Spleen (tissue), 11 donors: ENCODE results near the gene GRAMD2B. TPM values are rescaled to one million over a fixed set of nuclear protein-coding genes. Genes with fewer than 3 reads are reported as not detected.

Experiments used
- DNase-seq: peaks from one replicate; pipeline ENCODE4 v3.0.0-alpha.2; 2020
- H3K27ac ChIP-seq, 8 donors: fragments of 200-600 bp; sonication (generic) in 7 of 8; 1 replicate in 4 of 8; 2 replicates in 4 of 8; pipeline versions ENCODE4 v1.5.0 to v1.8.0; 2016 to 2021; ENCODE audit warnings: inconsistent platforms in 4 of 8, mild to moderate bottlenecking in 4 of 8, moderate library complexity in 1 of 8
- H3K27me3 ChIP-seq, 7 donors: fragments of 200-600 bp; sonication (generic) in 6 of 7; replicated peaks in 1 of 7; 1 replicate in 4 of 7; 2 replicates in 3 of 7; pipeline versions ENCODE4 v1.5.0 to v1.8.0; 2016 to 2021; ENCODE audit warnings: inconsistent platforms in 3 of 7, mild to moderate bottlenecking in 1 of 7
- H3K36me3 ChIP-seq, 6 donors: fragments of 200-600 bp; sonication (generic) in 5 of 6; 1 replicate in 4 of 6; 2 replicates in 2 of 6; pipeline versions ENCODE4 v1.5.0 to v1.8.0; 2016 to 2021; ENCODE audit warnings: inconsistent platforms in 2 of 6
- H3K4me1 ChIP-seq, 6 donors: fragments of 200-600 bp; sonication (generic) in 5 of 6; 1 replicate in 3 of 6; 2 replicates in 3 of 6; pipeline versions ENCODE4 v1.5.0 to v1.8.0; 2016 to 2021; ENCODE audit warnings: inconsistent platforms in 3 of 6
- H3K4me3 ChIP-seq, 8 donors: fragments of 200-600 bp; sonication (generic) in 7 of 8; 1 replicate in 4 of 8; 2 replicates in 4 of 8; pipeline versions ENCODE4 v1.5.0 to v1.8.0; 2016 to 2021; ENCODE audit warnings: inconsistent platforms in 4 of 8, mild to moderate bottlenecking in 4 of 8, moderate library complexity in 2 of 8
- H3K9me3 ChIP-seq, 8 donors: fragments of 200-600 bp; sonication (generic) in 7 of 8; 1 replicate in 4 of 8; 2 replicates in 4 of 8; pipeline versions ENCODE4 v1.5.0 to v1.8.0; 2016 to 2021; ENCODE audit warnings: inconsistent platforms in 4 of 8
- POLR2A ChIP-seq, 3 donors: fragments of 450-650 bp; IDR thresholded peaks; one replicate each; pipeline ENCODE4 v1.5.1; 2017; ENCODE audit warnings: antibody characterized with exemption in 3 of 3, mild to moderate bottlenecking in 1 of 3
- POLR2AphosphoS5 ChIP-seq, 3 donors: sonication (generic); formaldehyde crosslinking; IDR thresholded peaks; one replicate each; pipeline ENCODE4 v1.5.1; 2017; ENCODE audit warnings: antibody characterized with exemption in 3 of 3
- WGBS, 5 donors: extraction: QIAGEN DNeasy Blood & Tissue Kit in 3 of 5; methylation state at CpG; one replicate each; pipeline versions ENCODE4 v1.1.5 to v1.1.7; 2013 to 2018; 5-methylcytosine and 5-hydroxymethylcytosine counted together
- intact Hi-C: fragments of 100-400 bp; cut with DNase I; formaldehyde crosslinking; loops from one replicate; pipeline ENCODE4 v1.15.0; 2023; ENCODE audit warnings: low total_unique reads
- polyA plus RNA-seq, 3 donors: library from polyadenylated mRNA; stranded (reverse); fragments of 200-250 nt; gene quantifications; one replicate each; pipeline ENCODE4 v1.2.1, GENCODE V29; 2013
- total RNA-seq, 7 donors: library from RNA; depleted of rRNA in 3 of 7; stranded (reverse); fragments of >200 nt in 3 of 7; fragmentation: NEBNext Ultra II Directional in 4 of 7; extraction: Animal tissue kit (Norgen Biotek cat#: 25700) in 4 of 7; gene quantifications; one replicate each; pipeline versions ENCODE4 v1.1.0 to v1.2.1, GENCODE V29; 2016 to 2021
- TF ChIP-seq, protein P1 (sequence below), 11 experiments: fragments of 200-600 bp in 7 of 11; fragments of 450-650 bp in 4 of 11; sonication (generic) in 4 of 11; IDR thresholded peaks in 8 of 11; conservative IDR thresholded peaks in 3 of 11; 1 replicate in 7 of 11; 2 replicates in 4 of 11; pipeline versions ENCODE4 v1.4.0 to v1.8.0; 2016 to 2021; ENCODE audit warnings: antibody characterized with exemption in 11 of 11, inconsistent platforms in 4 of 11, mild to moderate bottlenecking in 1 of 11
- donor health status: healthy with polysubstance abuse.
- donor health status: DM: no; HTN: no; CAD: no; lungs with moderate emphysema.
- donor health status: DM: no; HTN: no; CAD: no.
- donor health status: Bipolar disorder and iron deficiency.
- donor health status: healthy.
- donor health status: DM: no; HTN: no; CAD: no.
- donor health status: DM: yes; HTN: yes; CAD: no.

GRAMD2B gene
- total and polyA plus RNA-seq, 10 donors: 3.0 to 28.7 (median 10.9) TPM

DNA sequence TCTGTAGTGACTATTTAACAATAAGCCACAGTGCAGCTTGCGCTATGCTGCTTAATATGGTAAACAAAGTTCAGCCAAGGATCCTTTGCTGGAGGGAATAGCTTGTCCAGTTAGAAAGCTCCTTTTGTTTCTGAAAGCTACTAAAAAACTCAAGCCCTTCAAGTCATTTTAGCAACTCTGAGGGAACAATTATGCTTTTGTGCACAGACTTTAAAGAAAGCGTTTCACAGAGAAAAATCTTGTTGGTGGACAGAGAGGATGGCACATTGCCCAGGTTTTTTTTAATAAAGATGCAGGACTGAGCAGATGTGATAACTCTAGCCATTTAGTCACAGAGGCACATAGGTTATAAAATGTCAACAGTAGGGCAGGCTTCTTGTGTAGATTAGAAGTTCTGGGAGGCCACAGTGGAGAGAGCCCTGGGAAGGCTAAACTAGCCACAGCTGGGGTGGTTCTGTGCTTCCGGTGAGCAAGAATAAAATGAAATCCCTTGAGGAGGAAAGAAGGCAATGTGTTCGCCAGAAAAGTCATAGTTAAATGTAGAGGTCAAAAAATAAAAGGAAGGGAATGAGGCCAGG lies 108.4 kb downstream of the GRAMD2B start:
- H3K27ac ChIP-seq: peak overlapping the region in 6 of 8 donors; percentile 9 to 64 (median 46)
- no peaks in the 10 kb centered on the region for H3K27me3 ChIP-seq
- 61 to 80% (median 79%) methylated on average over 4 of the region's 4 CpGs for WGBS, 5 donors
- no peak overlapping the region for H3K4me3 ChIP-seq
- DNase-seq: no peak
- no peaks in the 10 kb centered on the region for H3K36me3 ChIP-seq
- H3K4me1 ChIP-seq: no peaks in the 10 kb centered on the region
- H3K9me3 ChIP-seq: peaks cover 0 to 7% (median 0%) of the 10 kb centered on the region in 8 donors
- TF ChIP-seq POLR2A (IDR thresholded peaks at IDR 0.05): no peak
- no peak for TF ChIP-seq POLR2AphosphoS5 (IDR thresholded peaks at IDR 0.05)
- TF ChIP-seq, protein P1, sequence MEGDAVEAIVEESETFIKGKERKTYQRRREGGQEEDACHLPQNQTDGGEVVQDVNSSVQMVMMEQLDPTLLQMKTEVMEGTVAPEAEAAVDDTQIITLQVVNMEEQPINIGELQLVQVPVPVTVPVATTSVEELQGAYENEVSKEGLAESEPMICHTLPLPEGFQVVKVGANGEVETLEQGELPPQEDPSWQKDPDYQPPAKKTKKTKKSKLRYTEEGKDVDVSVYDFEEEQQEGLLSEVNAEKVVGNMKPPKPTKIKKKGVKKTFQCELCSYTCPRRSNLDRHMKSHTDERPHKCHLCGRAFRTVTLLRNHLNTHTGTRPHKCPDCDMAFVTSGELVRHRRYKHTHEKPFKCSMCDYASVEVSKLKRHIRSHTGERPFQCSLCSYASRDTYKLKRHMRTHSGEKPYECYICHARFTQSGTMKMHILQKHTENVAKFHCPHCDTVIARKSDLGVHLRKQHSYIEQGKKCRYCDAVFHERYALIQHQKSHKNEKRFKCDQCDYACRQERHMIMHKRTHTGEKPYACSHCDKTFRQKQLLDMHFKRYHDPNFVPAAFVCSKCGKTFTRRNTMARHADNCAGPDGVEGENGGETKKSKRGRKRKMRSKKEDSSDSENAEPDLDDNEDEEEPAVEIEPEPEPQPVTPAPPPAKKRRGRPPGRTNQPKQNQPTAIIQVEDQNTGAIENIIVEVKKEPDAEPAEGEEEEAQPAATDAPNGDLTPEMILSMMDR (IDR thresholded peaks at IDR 0.05 in 8 of 11, conservative IDR thresholded peaks at IDR 0.05 in 3 of 11): no peak
- intact Hi-C loops: no loop called here

DNA sequence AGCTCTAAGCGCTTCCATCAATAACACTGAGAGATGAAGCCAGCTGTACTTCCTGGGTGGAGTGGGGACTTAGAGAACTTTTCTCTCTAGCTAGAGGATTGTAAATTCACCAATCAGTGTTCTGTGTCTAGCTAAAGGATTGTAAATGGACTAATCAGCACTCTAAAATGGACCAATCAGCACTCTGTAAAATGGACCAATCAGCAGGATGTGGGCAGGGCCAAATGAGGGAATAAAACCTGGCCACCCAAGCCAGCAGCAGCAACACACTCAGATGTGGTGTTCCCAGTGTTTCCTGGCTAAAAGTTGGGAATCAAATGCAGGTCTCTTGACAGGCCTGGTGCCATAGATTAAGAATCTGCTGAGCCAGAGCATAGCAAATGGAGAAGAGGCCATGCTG lies 111.3 kb downstream of the GRAMD2B start:
- no peaks in the 10 kb centered on the region for H3K36me3 ChIP-seq
- 93 to 100% (median 100%) methylated on average over 1 of the region's 1 CpG for WGBS, 5 donors
- no peaks in the 10 kb centered on the region for H3K27me3 ChIP-seq
- no peak overlapping the region for H3K4me3 ChIP-seq
- H3K4me1 ChIP-seq: peaks cover 0 to 7% (median 2%) of the 10 kb centered on the region in 6 donors
- intact Hi-C loops: no loop called here
- no peak for DNase-seq
- no peak overlapping the region for H3K27ac ChIP-seq
- TF ChIP-seq, protein P1 (IDR thresholded peaks at IDR 0.05 in 8 of 11, conservative IDR thresholded peaks at IDR 0.05 in 3 of 11): no peak
- TF ChIP-seq POLR2AphosphoS5 (IDR thresholded peaks at IDR 0.05): no peak
- no peak for TF ChIP-seq POLR2A (IDR thresholded peaks at IDR 0.05)
- H3K9me3 ChIP-seq: no peaks in the 10 kb centered on the region

DNA sequence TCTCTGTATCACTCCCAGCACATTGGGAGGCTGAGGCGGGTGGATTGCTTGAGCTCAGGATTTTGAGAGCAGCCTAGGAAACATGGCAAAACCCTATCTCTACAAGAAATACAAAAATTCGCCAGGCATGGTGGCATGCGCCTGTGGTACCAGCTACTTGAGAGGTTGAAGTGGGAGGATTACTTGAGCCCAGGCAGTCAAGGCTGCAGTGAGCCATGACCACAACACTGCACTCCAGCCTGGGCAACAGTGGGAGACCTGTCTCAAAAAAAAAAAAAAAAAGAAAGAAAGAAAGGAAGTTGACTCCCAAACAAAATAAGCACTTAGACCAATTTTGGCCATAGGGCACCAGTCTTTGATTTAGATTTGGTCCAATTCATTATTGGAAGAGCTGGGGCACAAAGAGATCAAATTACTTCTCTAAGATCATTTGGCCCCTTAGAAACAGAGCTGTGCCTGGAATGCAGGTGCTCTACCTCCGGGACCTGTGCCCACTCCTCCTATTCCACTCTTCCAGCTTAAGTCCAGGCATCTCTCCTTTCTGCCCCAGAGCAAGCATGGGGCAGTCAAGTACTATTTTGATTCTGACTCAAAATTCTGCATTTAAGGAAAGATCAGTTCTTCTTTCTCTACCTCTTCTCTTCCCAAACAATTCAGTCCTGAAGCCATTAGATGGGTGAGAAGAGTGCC lies 112.8 kb downstream of the GRAMD2B start:
- no peak overlapping the region for H3K27ac ChIP-seq

More for the DNA sequence above, 112.8 kb downstream of the GRAMD2B start:
- no peak overlapping the region for H3K4me3 ChIP-seq
- TF ChIP-seq POLR2A (IDR thresholded peaks at IDR 0.05): no peak
- TF ChIP-seq POLR2AphosphoS5 (IDR thresholded peaks at IDR 0.05): no peak
- TF ChIP-seq, protein P1 (IDR thresholded peaks at IDR 0.05 in 8 of 11, conservative IDR thresholded peaks at IDR 0.05 in 3 of 11): no peak
- no peaks in the 10 kb centered on the region for H3K27me3 ChIP-seq
- 86 to 94% (median 93%) methylated on average over 4 of the region's 4 CpGs for WGBS, 5 donors
- no peaks in the 10 kb centered on the region for H3K36me3 ChIP-seq
- intact Hi-C loops: loop anchor here (5.0 kb wide), 1 partner anchor 184 kb away; no protein-coding TSS in a partner anchor
- H3K4me1 ChIP-seq: peaks cover 0 to 7% (median 2%) of the 10 kb centered on the region in 6 donors
- no peak for DNase-seq
- H3K9me3 ChIP-seq: no peaks in the 10 kb centered on the region
